ENCODE measurements around the gene NHS. TPM values are rescaled to one million over a fixed set of nuclear protein-coding genes. Genes with fewer than 3 reads are reported as not detected.
"Not testable (repeated sequence)": the region's sequence is repeated elsewhere in the genome, so short reads cannot be mapped to it uniquely, and the experiment has no call there.

Gene NHS
- total RNA-seq, 1 experiment from 2014 or later = 2.4 TPM

GRCh38 chrX:17554914-17555313 lies 179.9 kb downstream of the NHS start:
- in situ Hi-C loops (cut with HindIII; ENCODE audit: low pct_unique_long_range_greater_than_20kb, low sequenced_read_pairs) = no loop called here
- no peak for DNase-seq (ENCODE audit: low read depth)

DNA sequence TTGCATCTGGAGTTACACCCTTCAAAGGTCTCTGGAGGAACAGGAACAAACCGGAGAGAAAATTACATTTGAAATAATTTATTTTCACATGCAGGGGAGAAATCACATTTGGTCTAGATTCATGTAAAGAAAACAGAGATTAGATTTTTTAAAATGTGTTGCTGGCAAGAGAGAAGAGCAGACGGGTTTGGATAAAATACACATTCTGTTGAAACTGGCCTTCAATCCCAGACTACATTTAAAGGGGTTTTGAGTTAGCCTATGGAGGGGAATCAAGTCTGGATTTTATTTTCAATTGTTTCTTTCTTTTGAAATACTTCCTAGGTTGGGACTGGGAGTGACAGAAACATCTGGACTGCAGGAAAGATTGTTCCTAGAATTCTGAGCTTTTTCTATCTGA lies 180.8 kb downstream of the NHS start:
- no peak for DNase-seq (ENCODE audit: low read depth)
- in situ Hi-C loops (cut with HindIII; ENCODE audit: low pct_unique_long_range_greater_than_20kb, low sequenced_read_pairs) = no loop called here

- DNase-seq (ENCODE audit: low read depth) = peak; percentile 78
- in situ Hi-C loops (cut with HindIII; ENCODE audit: low pct_unique_long_range_greater_than_20kb, low sequenced_read_pairs) = no loop called here
Measured at GRCh38 chrX:17559728-17560379, 184.9 kb downstream of the NHS start.

DNA sequence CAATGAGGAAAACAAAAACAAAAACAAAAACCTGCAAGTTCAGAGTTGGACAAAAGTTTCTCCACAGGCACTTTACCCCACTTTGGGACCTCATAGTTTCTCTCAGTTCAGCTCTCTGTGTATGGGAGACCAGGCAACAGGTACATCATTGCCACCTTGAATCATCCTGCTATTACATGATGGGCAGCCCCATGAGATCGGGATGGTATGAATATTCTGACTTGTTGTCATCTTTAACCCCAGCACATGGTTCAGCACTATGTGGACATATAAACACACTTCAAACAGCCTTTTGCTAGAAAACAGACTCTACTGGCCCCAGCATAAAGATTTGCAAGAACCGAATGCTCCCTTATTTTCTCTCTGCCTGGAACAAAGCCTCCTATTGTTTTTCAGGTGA lies 185.4 kb downstream of the NHS start:
- DNase-seq (ENCODE audit: low read depth) = no peak
- in situ Hi-C loops (cut with HindIII; ENCODE audit: low pct_unique_long_range_greater_than_20kb, low sequenced_read_pairs) = no loop called here

GRCh38 chrX:17563076-17563475 lies 188.1 kb downstream of the NHS start:
- in situ Hi-C loops (cut with HindIII; ENCODE audit: low pct_unique_long_range_greater_than_20kb, low sequenced_read_pairs) = no loop called here
- no peak for DNase-seq (ENCODE audit: low read depth)

DNA sequence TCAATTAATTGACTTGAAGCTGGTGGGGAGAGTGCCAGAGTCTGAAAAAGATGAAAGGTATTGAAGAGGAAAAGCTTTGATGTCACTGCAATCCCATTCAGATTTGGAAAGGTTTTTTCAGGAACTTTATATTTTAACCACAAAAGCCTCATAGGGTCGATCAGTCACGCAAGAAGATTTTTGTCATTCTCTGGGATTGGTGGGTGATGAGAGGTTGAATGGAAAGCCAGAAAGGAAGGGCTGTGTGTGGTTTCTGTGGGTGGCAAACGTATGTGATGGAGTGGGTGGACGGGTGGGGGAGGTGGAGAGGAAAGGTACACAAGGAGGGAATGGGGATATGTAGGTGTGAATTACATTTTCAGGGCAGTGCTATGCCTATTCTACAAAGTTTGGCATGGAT lies 188.5 kb downstream of the NHS start:
- DNase-seq (ENCODE audit: low read depth) = no peak
- in situ Hi-C loops (cut with HindIII; ENCODE audit: low pct_unique_long_range_greater_than_20kb, low sequenced_read_pairs) = no loop called here

- no peak for DNase-seq (ENCODE audit: low read depth)
- in situ Hi-C loops (cut with HindIII; ENCODE audit: low pct_unique_long_range_greater_than_20kb, low sequenced_read_pairs) = no loop called here
Measured at GRCh38 chrX:17564689-17565409, 189.8 kb downstream of the NHS start.

DNA sequence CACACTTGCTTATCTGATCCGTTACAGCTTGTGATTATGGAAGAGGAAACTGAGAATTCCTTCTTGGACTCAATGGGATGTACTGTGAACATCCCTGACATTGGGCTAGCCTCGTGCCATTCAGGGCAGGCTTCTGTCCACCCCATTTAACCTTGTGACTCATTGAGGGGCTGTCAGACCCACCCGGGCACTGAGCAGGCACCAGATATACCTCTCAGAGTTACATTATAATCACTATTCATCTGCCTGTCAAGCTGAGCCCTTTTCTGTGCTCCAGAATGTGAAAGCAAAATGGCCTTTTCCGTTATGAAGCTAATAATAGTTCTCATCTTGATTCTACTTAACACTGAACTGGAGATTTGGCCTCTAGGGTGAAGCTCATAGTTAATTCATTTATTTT lies 191.7 kb downstream of the NHS start:
- no peak for DNase-seq (ENCODE audit: low read depth)
- in situ Hi-C loops (cut with HindIII; ENCODE audit: low pct_unique_long_range_greater_than_20kb, low sequenced_read_pairs) = no loop called here

- in situ Hi-C loops (cut with HindIII; ENCODE audit: low pct_unique_long_range_greater_than_20kb, low sequenced_read_pairs) = no loop called here
- no peak for DNase-seq (ENCODE audit: low read depth)
Measured at GRCh38 chrX:17567187-17567586, 192.2 kb downstream of the NHS start.

DNA sequence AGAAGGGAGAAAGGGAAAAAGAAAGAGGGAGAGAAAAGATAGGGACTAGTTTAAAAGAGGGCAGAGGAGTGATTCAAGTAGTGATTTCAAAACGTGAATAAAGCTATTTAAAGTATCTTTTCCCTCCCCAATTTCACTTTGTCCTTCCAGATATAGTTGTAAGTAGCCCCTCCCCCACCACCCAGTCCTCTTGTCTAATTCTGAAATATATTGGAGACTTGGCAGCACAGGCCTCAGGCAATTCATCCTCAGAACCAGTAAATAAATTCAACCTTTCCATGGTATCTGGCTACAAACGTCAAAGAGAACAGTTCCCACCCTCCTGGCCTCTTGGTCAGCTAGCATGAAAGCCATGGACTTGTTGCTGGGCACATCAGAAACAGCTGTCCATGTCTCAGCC lies 192.8 kb downstream of the NHS start:
- in situ Hi-C loops (cut with HindIII; ENCODE audit: low pct_unique_long_range_greater_than_20kb, low sequenced_read_pairs) = no loop called here
- no peak for DNase-seq (ENCODE audit: low read depth)

GRCh38 chrX:17568804-17569203 lies 193.8 kb downstream of the NHS start:
- in situ Hi-C loops (cut with HindIII; ENCODE audit: low pct_unique_long_range_greater_than_20kb, low sequenced_read_pairs); DNase-seq (ENCODE audit: low read depth): not testable (repeated sequence)

GRCh38 chrX:17579026-17579425 lies 204.0 kb downstream of the NHS start:
- in situ Hi-C loops (cut with HindIII; ENCODE audit: low pct_unique_long_range_greater_than_20kb, low sequenced_read_pairs) = no loop called here
- no peak for DNase-seq (ENCODE audit: low read depth)

- in situ Hi-C loops (cut with HindIII; ENCODE audit: low pct_unique_long_range_greater_than_20kb, low sequenced_read_pairs) = no loop called here
Measured at GRCh38 chrX:17580539-17581152, 205.6 kb downstream of the NHS start.

DNA sequence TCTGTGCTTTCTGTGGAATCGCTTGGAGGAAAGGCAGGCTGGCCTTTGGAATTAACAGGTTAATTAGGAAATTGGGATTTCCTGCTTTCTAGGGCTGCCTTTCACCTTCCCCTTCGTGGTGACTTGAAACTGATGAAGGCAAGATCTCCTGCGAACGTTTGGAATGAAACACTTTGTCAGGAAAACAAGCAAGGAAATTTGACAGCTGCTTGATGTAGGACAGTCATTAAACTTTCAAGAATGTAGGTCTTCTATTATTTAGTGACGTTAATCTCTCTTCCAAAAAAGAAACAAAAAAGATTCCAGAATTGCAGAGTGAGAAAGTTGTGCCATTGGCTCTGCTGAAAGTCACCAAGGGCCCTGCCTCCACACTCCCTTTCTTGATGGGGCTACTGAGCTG lies 206.6 kb downstream of the NHS start:
- in situ Hi-C loops (cut with HindIII; ENCODE audit: low pct_unique_long_range_greater_than_20kb, low sequenced_read_pairs) = no loop called here
- DNase-seq (ENCODE audit: low read depth) = no peak

More at GRCh38 chrX:17580539-17581152, 205.6 kb downstream of the NHS start:
- DNase-seq (ENCODE audit: low read depth) = peak; percentile 76

DNA sequence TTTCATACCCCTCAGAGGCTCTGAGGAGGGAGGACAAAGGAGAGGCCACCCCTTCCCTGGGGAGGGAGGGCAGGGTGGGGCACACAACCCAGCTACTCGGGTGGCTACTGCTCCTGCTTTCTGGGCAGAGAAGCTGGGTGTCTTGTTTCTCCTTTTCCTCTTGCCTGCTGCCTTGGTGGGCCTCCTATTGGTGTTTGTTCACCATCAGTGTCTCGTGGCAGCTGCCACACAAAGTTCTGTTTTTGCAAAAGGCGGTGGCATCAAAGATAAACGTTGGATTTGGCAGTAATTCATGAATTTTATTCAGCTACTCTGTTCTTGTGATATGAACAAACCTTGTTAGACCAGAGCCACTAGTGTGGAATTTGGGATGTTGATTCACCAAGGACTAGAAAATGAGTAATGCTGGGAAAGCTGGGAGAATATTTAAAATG lies 209.3 kb downstream of the NHS start:
- DNase-seq (ENCODE audit: low read depth) = no peak
- in situ Hi-C loops (cut with HindIII; ENCODE audit: low pct_unique_long_range_greater_than_20kb, low sequenced_read_pairs) = no loop called here

DNA sequence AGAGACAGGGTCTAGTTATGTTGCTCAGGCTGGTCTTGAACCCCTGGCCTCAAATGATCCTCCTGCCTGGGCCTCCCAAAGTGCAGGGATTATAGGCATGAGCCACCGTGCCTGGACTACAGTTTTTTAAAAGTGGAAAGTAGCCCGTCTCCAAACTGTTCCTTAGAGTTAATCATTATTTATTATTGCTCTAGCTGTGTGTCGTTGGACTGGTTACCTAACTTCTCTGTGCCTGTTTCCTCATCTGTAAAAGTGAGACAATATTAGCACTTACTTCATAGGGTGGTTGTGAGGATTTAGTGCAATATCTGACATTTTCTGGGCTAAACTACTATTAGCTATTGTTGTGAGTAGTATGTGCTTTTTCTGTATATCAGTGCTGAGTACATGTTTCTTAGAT lies 210.0 kb downstream of the NHS start:
- in situ Hi-C loops (cut with HindIII; ENCODE audit: low pct_unique_long_range_greater_than_20kb, low sequenced_read_pairs) = no loop called here
- DNase-seq (ENCODE audit: low read depth) = no peak

DNA sequence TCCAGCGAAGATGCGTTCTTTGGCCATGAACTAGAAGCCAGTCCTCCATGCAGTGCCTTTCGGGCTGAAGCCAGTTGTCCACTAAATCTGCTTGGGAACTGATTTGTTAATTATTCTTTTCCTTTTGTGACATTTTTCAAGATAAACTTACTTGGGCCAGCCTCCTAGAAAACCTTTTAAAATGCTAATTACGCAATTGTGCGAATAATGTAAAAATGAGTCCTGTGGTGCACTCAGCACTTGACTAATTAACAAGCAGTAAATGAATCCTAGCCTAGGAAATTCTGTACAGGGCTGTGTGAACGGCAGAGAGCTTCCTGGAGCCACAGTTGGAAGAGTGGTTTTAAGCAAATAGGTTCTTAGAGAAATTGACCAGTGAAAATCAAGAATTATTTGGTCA lies 212.4 kb downstream of the NHS start:
- no peak for DNase-seq (ENCODE audit: low read depth)
- in situ Hi-C loops (cut with HindIII; ENCODE audit: low pct_unique_long_range_greater_than_20kb, low sequenced_read_pairs) = no loop called here

DNA sequence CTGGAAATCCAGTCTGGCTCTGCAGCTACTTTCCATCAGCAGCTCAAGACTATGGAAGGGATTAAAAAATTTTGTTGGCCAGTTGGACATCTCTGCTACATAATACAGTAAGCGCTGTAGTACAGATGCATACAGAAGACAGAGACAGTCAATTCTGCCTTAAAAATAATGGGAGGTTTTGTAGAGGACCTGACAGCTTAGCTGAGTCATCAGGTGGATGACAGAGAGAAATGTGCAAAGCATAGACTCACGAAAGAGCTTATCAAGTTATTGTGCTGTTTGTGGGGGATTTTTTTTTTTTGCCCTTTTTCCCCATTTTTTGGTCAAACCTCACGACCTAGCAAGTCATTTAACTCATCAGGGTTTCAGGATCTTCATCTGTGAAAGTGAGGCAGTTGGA lies 213.3 kb downstream of the NHS start:
- no peak for DNase-seq (ENCODE audit: low read depth)

GRCh38 chrX:17590892-17591740 lies 216.1 kb downstream of the NHS start:
- in situ Hi-C loops (cut with HindIII; ENCODE audit: low pct_unique_long_range_greater_than_20kb, low sequenced_read_pairs) = no loop called here

More for the DNA sequence above, 213.3 kb downstream of the NHS start:
- in situ Hi-C loops (cut with HindIII; ENCODE audit: low pct_unique_long_range_greater_than_20kb, low sequenced_read_pairs) = no loop called here

More at GRCh38 chrX:17590892-17591740, 216.1 kb downstream of the NHS start:
- peak; percentile 71 for DNase-seq (ENCODE audit: low read depth)
